ENCODE data around the gene MAML2.

MAML2 gene

DNA sequence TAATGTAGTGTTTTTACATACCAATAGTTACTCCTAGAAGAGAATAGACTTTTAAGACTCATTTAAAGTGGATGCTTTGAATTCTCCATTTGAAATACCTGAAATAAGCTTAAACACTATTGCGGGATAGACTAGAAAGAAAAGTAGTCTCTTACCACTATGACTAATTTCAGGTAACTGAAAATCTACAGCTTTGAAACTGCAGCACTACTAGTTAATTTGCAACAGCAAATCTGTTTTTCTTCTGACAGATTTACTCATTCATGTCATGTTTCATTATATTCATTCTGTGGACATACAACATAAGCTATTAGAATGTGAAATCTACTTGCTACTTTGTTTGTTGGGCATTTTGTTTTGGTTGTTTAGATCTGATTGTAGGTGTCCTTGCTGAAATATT, 153.6 kb downstream of the MAML2 start:
- H3K36me3 ChIP-seq (ENCODE audit: insufficient read depth, low read length), result no peaks in the 10 kb centered on the region
- H3K27me3 ChIP-seq (ENCODE audit: insufficient read depth, low read length, poor library complexity), result no peaks in the 10 kb centered on the region
- no peak for DNase-seq
- no peak overlapping the region for H2AFZ ChIP-seq (ENCODE audit: low read depth, low read length)
- no peak overlapping the region for H3K27ac ChIP-seq (ENCODE audit: low read length)
- TF ChIP-seq EZH2 (IDR thresholded peaks at IDR 0.05; ENCODE audit: borderline replicate concordance, low read depth, low read length, severe bottlenecking), result no peak
- TF ChIP-seq, protein P1, sequence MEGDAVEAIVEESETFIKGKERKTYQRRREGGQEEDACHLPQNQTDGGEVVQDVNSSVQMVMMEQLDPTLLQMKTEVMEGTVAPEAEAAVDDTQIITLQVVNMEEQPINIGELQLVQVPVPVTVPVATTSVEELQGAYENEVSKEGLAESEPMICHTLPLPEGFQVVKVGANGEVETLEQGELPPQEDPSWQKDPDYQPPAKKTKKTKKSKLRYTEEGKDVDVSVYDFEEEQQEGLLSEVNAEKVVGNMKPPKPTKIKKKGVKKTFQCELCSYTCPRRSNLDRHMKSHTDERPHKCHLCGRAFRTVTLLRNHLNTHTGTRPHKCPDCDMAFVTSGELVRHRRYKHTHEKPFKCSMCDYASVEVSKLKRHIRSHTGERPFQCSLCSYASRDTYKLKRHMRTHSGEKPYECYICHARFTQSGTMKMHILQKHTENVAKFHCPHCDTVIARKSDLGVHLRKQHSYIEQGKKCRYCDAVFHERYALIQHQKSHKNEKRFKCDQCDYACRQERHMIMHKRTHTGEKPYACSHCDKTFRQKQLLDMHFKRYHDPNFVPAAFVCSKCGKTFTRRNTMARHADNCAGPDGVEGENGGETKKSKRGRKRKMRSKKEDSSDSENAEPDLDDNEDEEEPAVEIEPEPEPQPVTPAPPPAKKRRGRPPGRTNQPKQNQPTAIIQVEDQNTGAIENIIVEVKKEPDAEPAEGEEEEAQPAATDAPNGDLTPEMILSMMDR (IDR thresholded peaks at IDR 0.05; ENCODE audit: borderline replicate concordance, extremely low read depth, low read length, poor library complexity, severe bottlenecking), result no peak
- no peak overlapping the region for H3K4me3 ChIP-seq (ENCODE audit: low read depth in 1 of 2, low read length in 2 of 2)
- H3K9ac ChIP-seq (ENCODE audit: low read depth, low read length), result no peak overlapping the region
- no peak overlapping the region for H3K4me2 ChIP-seq (ENCODE audit: insufficient read depth, low read length)
- ATAC-seq (ENCODE audit: insufficient read depth, low read depth), result no peak
- peaks cover 22% of the 10 kb centered on the region for H3K4me1 ChIP-seq (ENCODE audit: insufficient read depth, low read length)
- H3K79me2 ChIP-seq (ENCODE audit: insufficient read depth, low read length), result no peaks in the 10 kb centered on the region
- H4K20me1 ChIP-seq (ENCODE audit: insufficient read depth, low read length), result no peaks in the 10 kb centered on the region
- no peaks in the 10 kb centered on the region for H3K9me3 ChIP-seq (ENCODE audit: insufficient read depth, low read length, severe bottlenecking)

DNA sequence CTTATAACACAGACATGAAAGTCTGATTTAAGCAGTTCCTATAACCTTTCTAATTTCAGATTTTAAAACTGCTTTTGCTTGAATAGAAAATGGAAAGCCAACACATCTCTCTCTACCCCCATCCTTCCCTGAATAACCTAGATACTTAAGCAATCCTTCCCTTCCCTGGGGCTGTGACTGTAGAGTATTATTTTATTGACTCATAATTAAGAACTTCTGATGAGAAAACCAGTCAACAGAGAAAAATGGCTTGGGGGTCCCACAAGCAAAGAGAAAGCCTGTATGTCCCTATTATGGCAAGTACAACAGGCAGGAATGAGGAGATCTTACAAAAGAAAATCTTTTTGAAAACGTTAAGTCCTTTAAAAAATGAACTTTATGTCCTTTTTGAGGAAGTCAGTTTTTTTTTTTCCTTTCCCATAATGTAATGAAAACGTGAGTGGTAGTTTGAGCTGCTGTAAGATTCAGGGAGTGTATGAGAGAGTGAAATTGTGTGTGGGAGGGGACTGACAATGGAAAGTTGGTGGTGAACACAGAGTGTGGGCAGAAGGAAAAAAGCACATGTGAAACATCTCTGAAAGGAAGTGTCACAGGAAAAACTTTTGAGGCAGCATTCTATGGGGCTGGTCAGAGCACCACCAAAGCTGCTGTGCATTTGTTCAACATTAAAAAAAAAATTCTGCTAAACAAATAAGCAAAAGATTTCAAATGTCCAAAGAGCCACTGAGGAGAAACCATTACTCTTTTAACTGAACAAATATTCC, 154.6 kb downstream of the MAML2 start:
- H3K4me1 ChIP-seq (ENCODE audit: insufficient read depth, low read length), result peaks cover 13% of the 10 kb centered on the region
- H3K27me3 ChIP-seq (ENCODE audit: insufficient read depth, low read length, poor library complexity), result no peaks in the 10 kb centered on the region
- no peaks in the 10 kb centered on the region for H3K36me3 ChIP-seq (ENCODE audit: insufficient read depth, low read length)
- no peaks in the 10 kb centered on the region for H3K9me3 ChIP-seq (ENCODE audit: insufficient read depth, low read length, severe bottlenecking)
- H3K4me2 ChIP-seq (ENCODE audit: insufficient read depth, low read length), result no peak overlapping the region
- no peak overlapping the region for H3K4me3 ChIP-seq (ENCODE audit: low read depth in 1 of 2, low read length in 2 of 2)
- DNase-seq, result no peak
- no peaks in the 10 kb centered on the region for H4K20me1 ChIP-seq (ENCODE audit: insufficient read depth, low read length)
- no peak for TF ChIP-seq EZH2 (IDR thresholded peaks at IDR 0.05; ENCODE audit: borderline replicate concordance, low read depth, low read length, severe bottlenecking)
- TF ChIP-seq, protein P1 (IDR thresholded peaks at IDR 0.05; ENCODE audit: borderline replicate concordance, extremely low read depth, low read length, poor library complexity, severe bottlenecking), result no peak
- no peak overlapping the region for H2AFZ ChIP-seq (ENCODE audit: low read depth, low read length)
- no peak overlapping the region for H3K9ac ChIP-seq (ENCODE audit: low read depth, low read length)
- no peaks in the 10 kb centered on the region for H3K79me2 ChIP-seq (ENCODE audit: insufficient read depth, low read length)
- peak; percentile 77; the same call in 2 of the 3 replicates for ATAC-seq (ENCODE audit: insufficient read depth, low read depth)
- H3K27ac ChIP-seq (ENCODE audit: low read length), result 0 out of 2 replicates have a peak overlapping the region, but pooled peaks have one; percentile 32

DNA sequence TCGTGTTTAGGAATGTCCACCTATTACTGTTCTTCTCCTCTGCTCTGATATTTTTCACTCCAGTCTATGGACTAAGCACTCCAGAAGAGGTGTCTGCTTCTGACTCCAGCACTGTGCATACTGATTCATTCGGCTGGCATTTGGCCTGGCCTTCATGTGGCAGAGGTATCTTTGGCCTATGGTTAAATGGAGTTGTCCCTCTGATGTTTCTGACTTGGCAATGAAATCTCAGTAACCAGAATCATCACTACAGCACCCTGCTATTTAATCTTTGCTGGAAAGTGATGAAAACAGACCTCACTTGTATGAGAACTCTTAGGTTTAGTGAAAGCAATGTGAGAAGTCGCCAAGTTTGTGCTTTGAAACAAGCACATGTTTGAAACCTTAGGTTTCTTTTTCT, 155.2 kb downstream of the MAML2 start:
- Histone ChIP-seq H3K27ac (ENCODE audit: low read length) (no peak overlapping the region), H3K4me3 (ENCODE audit: low read depth in 1 of 2, low read length in 2 of 2) (no peak overlapping the region), H3K4me2 (ENCODE audit: insufficient read depth, low read length) (no peak overlapping the region), H3K36me3 (ENCODE audit: insufficient read depth, low read length) (no peaks in the 10 kb centered on the region), H3K4me1 (ENCODE audit: insufficient read depth, low read length) (peaks cover 11% of the 10 kb centered on the region), H2AFZ (ENCODE audit: low read depth, low read length) (no peak overlapping the region), H3K27me3 (ENCODE audit: insufficient read depth, low read length, poor library complexity) (no peaks in the 10 kb centered on the region), H3K79me2 (ENCODE audit: insufficient read depth, low read length) (no peaks in the 10 kb centered on the region), H3K9me3 (ENCODE audit: insufficient read depth, low read length, severe bottlenecking) (no peaks in the 10 kb centered on the region), H3K9ac (ENCODE audit: low read depth, low read length) (no peak overlapping the region), H4K20me1 (ENCODE audit: insufficient read depth, low read length) (no peaks in the 10 kb centered on the region)
- TF ChIP-seq EZH2 (IDR thresholded peaks at IDR 0.05; ENCODE audit: borderline replicate concordance, low read depth, low read length, severe bottlenecking), result no peak
- TF ChIP-seq, protein P1 (IDR thresholded peaks at IDR 0.05; ENCODE audit: borderline replicate concordance, extremely low read depth, low read length, poor library complexity, severe bottlenecking), result no peak
- DNase-seq, result no peak
- no peak for ATAC-seq (ENCODE audit: insufficient read depth, low read depth)

Data from DND-41 (cell line).